Brain microvascular endothelial cell (primary cell): ENCODE data around the gene SLC22A23.

Experiments
- DNase-seq: peaks from one replicate; pipeline ENCODE4 v3.0.0-alpha.2; 2020
- H3K27ac ChIP-seq: fragments of 250-450 bp; sonication (Bioruptor Pico); 2 replicates; pipeline ENCODE4 v1.5.1; 2020; ENCODE audit warnings: mild to moderate bottlenecking, moderate library complexity
- H3K27me3 ChIP-seq: fragments of 250-450 bp; sonication (Bioruptor Pico); replicated peaks from 2 replicates; pipeline ENCODE4 v1.5.1; 2020; ENCODE audit warnings: mild to moderate bottlenecking
- H3K36me3 ChIP-seq: fragments of 250-450 bp; sonication (Bioruptor Pico); replicated peaks from 2 replicates; pipeline ENCODE4 v1.5.1; 2020; ENCODE audit warnings: mild to moderate bottlenecking
- H3K4me3 ChIP-seq: 2 replicates; pipeline ENCODE4 v1.5.1; 2011; ENCODE audit warnings: low read depth, mild to moderate bottlenecking, control low read depth, low read length, moderate library complexity
- in situ Hi-C: cut with HindIII; loops from 2 replicates; pipeline ENCODE4 v1.10.0; 2017; ENCODE audit warnings: low sequenced_read_pairs, low pct_ligation_motif_present
- TF ChIP-seq, protein P1 (sequence below): IDR thresholded peaks from 2 replicates; pipeline ENCODE4 v1.5.1; 2011; ENCODE audit warnings: low read depth, mild to moderate bottlenecking, moderate library complexity, low read length, control low read depth, inconsistent platforms; ENCODE audit errors: missing control alignments

The SLC22A23 gene

DNA sequence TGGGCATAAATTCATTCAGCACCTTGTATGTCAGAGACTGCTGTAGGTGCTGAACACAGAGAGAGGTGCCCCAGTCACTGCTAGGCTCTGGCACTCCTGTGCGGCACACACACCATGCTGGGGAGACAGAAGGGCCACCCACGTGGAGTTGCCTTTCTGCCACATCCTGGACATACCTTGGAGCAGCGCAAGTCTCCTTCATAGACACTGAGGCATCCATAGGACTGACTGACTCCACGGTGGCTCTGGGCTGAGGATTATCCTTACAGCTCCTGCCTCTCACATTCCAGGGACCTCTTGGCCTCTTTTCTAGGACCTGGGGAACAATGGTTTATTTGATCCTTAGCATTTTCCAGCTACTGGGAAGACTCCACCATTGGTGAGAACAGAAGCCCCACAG lies 26.0 kb upstream of the SLC22A23 start:
- Histone ChIP-seq H3K4me3 (no peak overlapping the region), H3K27ac (no peak overlapping the region), H3K36me3 (no peaks in the 10 kb centered on the region), H3K27me3 (no peaks in the 10 kb centered on the region)
- TF ChIP-seq, protein P1, sequence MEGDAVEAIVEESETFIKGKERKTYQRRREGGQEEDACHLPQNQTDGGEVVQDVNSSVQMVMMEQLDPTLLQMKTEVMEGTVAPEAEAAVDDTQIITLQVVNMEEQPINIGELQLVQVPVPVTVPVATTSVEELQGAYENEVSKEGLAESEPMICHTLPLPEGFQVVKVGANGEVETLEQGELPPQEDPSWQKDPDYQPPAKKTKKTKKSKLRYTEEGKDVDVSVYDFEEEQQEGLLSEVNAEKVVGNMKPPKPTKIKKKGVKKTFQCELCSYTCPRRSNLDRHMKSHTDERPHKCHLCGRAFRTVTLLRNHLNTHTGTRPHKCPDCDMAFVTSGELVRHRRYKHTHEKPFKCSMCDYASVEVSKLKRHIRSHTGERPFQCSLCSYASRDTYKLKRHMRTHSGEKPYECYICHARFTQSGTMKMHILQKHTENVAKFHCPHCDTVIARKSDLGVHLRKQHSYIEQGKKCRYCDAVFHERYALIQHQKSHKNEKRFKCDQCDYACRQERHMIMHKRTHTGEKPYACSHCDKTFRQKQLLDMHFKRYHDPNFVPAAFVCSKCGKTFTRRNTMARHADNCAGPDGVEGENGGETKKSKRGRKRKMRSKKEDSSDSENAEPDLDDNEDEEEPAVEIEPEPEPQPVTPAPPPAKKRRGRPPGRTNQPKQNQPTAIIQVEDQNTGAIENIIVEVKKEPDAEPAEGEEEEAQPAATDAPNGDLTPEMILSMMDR: no peak
- DNase-seq: no peak
- in situ Hi-C loops: no loop called here

DNA sequence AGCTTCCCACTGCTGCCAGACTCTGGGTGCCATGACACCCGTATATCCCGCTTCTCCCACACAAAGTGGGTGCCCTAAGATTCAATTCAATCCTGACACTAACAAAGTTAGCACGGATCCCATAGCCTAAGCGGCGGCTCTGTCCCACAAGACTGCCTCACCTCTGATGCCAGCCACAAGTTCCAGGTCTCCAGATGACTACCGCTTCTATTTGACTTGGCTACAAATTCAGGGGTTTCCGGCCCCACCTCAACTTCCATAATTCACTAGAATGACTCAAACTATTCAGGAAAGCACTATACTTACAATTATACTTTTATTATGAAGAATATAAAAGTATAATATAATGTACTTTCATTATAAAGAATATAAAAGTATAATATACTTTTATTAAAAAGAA lies 24.8 kb upstream of the SLC22A23 start:
- TF ChIP-seq, protein P1: no peak
- H3K27me3 ChIP-seq: no peaks in the 10 kb centered on the region
- no peak for DNase-seq
- H3K27ac ChIP-seq: no peak overlapping the region
- H3K4me3 ChIP-seq: no peak overlapping the region
- in situ Hi-C loops: no loop called here
- no peaks in the 10 kb centered on the region for H3K36me3 ChIP-seq

DNA sequence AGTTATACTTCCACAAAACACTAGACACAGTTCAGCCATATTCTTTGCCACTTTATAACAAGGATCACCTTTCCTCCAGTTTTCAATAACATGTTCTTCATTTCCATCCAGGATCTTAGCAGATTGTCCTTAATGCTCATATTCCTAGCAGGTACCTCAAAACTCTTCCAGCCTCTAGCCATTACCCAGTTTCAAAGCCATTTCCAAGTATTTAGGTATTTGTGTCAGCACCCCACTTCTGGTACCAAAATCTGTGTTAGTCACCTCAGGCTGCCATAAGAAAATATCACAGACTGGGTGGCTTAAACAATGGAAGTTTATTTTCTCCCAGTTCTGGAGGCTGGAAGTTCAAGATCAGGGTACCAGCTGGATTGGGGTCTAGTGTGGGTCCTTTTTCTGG lies 23.2 kb upstream of the SLC22A23 start:
- in situ Hi-C loops: no loop called here
- no peak overlapping the region for H3K27ac ChIP-seq
- H3K27me3 ChIP-seq: no peaks in the 10 kb centered on the region
- no peak for DNase-seq
- no peak overlapping the region for H3K4me3 ChIP-seq
- H3K36me3 ChIP-seq: no peaks in the 10 kb centered on the region
- TF ChIP-seq, protein P1: no peak

DNA sequence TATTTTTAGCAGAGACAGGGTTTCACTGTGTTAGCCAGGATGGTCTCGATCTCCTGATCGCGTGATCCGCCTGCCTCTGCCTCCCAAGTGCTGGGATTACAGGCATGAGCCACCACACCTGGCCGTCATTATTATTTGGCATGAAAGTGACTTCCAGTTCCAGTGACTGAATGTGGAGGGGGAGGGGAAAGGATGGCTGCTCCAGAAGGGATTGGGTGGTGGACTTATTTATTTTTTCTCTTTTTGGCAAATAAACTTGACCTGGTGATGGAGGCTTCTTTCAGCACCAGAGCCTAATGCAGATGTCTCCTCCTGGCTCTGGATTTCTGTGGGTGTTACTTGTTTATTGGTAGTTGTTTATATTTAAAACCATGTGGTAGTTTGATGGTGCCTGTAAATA lies 16.9 kb upstream of the SLC22A23 start:
- TF ChIP-seq, protein P1: no peak
- Histone ChIP-seq H3K27me3 (no peaks in the 10 kb centered on the region), H3K4me3 (no peak overlapping the region), H3K36me3 (no peaks in the 10 kb centered on the region), H3K27ac (no peak overlapping the region)
- DNase-seq: no peak
- in situ Hi-C loops: no loop called here

DNA sequence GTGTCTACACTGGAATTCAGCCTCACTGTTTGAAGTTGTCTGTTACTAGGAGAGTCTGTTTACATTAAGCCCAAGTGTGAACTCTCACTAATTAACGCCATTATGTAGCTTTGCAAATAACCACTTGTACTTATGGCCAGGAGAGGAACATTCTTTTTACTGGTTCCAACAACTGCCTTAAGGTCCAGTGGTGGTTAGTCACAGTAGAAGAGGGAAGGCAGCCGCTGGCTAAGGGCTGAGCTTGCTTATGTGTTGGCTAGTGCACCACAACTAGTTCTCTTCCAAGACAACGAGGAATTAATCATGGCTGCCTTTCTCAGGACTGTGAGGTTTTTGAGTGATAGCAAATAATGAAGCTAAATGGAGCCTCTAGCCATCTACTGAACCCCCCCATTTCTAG lies 14.9 kb upstream of the SLC22A23 start:
- H3K27me3 ChIP-seq: no peaks in the 10 kb centered on the region
- in situ Hi-C loops: no loop called here
- H3K27ac ChIP-seq: no peak overlapping the region
- TF ChIP-seq, protein P1: no peak
- no peaks in the 10 kb centered on the region for H3K36me3 ChIP-seq
- H3K4me3 ChIP-seq: no peak overlapping the region
- no peak for DNase-seq

DNA sequence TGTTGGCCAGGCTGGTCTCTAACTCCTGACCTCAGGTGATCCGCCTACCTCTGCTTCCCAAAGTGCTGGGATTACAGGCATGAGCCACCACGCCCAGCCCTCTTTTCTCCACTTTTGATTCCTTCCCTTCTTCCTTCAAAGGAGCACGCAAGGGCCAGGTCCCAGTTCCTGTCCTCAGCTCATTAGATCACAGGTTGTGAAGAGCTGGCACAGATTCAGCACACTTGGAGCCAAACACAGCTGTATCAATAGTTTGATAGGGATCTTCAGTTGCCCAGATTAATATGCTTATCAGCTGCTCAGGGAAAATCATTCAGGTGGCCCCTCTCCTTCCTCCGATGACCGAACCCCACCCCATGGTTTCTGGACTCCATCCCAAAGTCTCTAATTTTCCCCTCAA lies 14.4 kb upstream of the SLC22A23 start:
- H3K36me3 ChIP-seq: no peaks in the 10 kb centered on the region
- in situ Hi-C loops: no loop called here
- no peak overlapping the region for H3K4me3 ChIP-seq
- TF ChIP-seq, protein P1: no peak
- no peaks in the 10 kb centered on the region for H3K27me3 ChIP-seq
- no peak for DNase-seq
- no peak overlapping the region for H3K27ac ChIP-seq
